TTC549 (cell line): ENCODE measurements around the gene GJB6.
"Not testable (repeated sequence)": the region's sequence is repeated elsewhere in the genome, so short reads cannot be mapped to it uniquely, and the experiment has no call there.

Source experiments
- FAIRE-seq: peaks from 2 replicates; lab custom pipeline; 2012; peaks lifted over from hg19 to GRCh38; lab: Jason Lieb, UNC

GJB6 gene

DNA sequence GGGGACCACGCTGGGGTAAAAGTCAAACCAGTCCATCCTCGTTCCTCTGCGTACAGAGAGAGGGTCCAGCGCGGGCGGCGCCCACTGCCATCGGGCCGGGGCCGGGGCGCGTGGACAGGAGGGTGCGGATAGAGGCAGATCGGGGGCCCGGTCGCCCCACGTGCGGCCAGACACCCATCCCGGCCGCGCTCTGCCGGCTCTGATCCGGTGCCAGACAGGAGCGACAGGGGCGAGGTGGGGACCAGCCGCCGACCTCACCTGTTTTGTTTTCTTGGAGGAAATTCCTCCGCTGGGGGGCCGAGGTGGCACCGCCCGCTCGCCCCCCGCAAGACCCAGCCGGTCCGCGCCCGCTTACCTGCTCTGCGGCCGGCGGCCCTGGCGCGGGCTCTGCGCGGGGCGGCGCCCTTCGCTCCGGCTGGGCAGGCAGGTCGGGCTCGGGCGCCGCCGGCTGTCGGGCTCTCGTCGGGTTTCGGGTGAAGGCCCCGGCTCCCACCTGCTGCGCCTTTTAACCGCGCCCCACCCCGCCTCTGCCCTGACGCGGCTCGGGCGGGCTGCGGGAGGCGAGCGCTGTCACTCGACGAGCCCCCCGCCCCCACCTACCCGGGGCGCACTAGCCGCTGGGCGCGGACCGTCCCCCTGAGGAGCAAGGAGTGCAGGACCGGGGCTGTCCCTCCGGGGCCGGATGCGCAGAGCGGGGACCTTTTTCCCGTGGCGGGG, at the start of gene GJB6:
Gene GJB6, minus strand, starts transcription at position 481 of the 717 bp plus-strand sequence. CDS start 8,839 bp downstream, outside the sequence.
- FAIRE-seq = no peak

DNA sequence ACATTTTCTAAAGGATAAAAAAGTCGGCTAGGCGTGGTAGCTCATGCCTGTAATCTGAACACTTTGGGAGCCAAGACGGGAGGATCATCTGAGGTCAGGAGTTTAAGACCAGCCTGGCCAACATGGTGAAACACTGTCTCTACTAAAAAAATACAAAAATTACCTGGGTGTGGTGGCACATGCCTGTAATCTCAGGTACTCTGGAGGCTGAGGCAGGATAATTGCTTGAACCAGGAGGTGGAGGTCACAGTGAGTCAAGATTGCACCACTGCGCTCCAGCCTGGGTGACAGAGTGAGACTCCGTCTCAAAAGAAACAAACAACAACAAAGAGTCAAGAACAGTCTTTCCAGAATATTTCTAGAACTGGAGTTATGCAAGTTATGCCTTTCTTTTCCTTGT, 44.8 kb upstream of the GJB6 start:
- not testable (repeated sequence) for FAIRE-seq

DNA sequence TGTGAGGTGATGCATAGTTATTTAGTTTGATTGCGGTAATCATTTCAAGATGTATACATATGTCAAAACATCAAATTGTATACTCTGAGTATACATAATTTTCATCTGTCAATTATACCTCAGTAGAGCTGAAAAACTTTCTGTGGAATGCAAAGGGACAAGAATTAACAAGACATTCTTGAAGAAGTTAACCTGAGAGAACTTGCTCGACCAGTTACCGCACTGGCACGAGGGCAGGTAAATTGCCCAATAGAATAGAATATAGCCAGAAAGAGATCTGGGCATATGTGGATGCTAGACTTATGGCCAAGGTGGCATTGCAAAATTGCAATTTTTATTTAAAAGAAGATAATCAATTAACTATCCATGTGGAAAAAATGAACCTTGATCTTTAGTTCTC, 42.3 kb upstream of the GJB6 start:
- FAIRE-seq = no peak

DNA sequence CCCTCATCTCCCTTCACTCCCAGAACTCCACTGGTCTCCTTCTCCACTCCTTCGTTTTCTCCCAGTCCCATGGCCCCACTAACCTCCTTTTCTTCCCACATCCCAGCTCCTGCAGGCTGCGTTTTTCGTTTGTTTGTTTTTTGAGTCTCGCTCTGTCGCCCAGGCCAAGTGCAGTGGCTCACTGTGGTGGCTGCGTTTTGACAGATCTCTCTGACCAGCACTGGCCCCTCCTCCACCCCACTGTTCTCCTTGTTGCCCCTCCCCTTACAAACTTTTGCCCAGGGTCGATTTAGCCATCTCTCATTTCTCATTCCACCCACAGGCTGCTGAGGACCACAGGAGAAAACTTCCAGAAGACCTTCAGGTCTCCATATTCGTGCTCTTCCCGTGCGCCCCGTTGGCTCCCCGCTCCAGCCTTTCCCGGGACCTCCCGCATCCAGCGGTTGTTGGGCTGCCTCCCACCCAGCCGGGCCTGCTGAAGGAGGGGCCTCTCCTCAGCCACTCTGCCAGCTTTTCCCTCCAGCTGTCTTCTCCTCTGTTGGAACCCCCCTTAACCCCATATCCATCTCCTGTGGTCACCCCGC, 40.6 kb upstream of the GJB6 start:
- no peak for FAIRE-seq

DNA sequence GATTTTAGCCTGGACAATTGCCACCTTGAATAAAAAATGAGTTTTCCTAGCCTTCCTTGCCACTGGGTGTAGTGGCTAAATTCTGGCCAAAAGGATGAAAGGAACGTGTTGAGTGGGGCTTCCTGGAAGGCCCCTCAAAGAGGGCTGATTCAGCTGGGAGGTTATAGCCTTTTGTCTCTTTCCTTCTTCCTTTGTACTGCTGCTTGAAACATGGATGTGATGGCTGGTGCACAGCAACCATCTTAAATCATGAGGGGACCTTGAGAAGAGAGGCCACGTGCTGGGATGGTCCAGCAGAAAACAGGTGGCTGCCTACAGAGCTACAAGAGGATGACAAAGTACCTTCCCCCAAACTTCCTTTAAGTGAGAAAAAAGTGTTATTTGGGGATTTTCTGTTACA, 40.0 kb upstream of the GJB6 start:
- no peak for FAIRE-seq

DNA sequence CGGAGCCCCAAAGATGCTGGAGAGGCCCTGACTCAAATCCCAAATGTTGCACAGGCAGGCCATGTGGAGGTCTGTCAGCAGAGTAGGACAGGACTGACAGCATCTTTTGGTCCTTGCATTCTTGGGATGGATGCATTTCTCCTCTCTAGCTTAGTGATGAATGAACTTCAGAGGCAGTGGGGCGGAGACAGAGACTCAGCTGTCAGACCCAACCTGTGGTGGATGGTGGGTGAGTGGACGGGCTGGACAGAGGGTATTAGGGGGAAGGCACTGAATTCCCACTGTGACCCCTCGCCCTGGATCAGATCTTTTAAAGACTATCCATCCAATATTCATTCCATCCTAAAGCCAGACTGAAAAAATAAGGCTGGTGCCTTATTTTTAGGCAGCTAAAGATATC, 39.3 kb upstream of the GJB6 start:
- no peak for FAIRE-seq

DNA sequence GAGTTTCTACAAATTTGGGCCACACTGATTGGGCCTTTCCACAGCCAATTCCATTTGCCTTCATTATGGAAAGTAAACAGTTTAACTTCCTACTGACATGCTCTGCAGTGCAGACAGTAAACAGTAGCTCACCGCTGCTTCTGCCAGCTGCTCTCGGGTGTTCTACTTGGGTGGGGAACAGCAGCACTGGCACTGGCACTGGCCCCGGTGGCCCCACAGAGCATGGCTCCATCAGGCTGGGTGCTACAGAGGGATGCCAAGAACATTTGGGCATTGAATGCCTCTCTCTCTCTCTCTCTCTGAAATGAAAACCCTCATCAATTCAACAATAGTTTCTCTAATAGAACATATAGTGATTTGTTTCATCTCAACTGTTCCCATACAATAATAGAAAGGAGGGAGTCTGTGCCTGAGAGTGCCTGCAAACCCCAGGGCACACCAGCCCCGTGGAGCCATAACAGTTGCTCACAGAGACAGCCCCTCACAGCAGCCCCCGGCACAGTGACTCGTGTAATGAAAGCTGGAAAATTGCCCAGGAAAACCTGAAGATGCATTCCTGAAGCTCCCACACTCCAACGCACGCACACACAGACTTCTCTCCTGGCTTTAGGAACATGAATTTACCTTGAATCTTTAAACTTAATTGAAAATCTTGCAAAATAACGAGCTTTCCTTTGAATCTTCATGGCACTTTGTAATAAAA, 38.2 kb upstream of the GJB6 start:
- FAIRE-seq = no peak

DNA sequence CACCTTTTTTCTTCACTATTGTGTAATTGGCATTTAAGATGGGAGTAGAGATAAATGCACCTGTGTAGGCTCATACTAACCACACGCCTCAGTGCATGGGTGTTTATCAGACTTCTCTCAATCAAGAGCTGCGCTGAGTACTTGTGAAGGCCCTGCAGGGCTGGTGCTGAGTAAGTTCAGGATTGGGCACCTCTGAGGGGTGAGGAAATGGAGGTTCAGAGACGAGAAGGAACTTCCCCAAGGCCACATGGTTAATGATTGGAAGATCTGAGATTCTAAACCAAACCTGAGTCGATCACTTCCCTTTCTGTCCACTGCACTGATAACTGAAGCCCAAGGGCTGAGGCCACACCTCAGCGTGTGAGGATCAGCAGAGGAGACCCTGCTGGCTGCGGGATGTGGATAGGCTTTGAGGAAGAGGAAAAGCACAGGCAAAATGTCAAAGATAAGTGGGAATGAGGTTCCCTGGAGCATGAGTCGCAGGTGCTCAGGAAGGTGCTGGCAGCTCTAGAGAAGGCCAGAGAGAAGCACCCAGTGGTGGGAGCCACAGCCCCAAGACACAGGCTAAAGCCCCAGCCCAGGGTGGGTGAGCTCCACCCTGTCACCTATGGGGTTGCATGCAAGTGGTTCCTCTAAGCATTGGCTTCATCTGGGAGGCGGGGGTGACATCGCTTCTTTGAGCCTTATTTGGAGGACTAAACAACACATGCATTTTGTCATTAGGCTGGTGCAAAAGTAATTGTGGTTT, 32.3 kb upstream of the GJB6 start:
- FAIRE-seq = no peak

DNA sequence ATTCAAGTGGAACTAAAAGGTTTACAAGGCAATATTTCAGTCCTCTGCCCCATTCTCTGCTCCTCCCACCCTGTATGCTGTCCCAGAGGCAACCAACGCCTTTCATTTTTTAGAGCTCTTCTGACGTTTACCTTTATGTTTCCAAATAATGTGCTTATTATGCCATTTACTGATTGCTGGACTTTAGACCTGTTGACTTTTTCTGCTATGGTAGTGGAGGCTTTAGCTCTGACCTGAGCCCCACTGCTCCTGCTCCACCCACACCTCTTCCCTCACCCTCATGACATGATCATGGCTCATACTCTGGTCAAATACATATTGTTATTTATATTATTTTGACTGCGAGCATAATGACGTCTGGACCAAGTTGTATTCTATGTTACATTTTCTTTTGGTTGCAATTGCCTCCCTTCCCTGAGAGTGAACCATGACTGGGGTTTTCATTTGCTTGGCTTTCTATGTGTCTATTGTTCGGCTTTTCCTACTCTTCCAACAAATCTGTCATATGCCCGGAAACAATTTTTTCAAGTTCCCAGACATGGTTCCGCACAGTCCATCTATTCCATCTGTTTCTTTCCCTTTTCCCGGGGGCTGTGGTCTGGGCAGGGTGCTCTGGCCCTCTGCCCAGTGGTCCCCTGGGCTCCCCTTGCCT, 31.4 kb upstream of the GJB6 start:
- FAIRE-seq = no peak

DNA sequence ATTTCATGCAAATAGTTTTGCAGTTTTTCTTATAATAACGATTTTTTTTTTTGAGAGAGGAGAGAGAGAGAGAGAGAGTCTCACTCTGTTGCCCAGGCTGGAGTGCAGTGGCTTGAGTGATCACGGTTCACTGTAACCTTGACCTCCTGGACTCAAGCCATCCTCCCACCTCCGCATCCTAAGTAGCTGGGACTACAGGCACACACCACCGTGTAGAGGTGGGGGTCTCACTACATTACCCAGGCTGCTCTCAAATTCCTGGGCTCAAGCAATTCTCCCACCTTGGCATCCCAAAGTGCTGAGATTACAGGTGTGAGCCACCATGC, 26.8 kb upstream of the GJB6 start:
- no peak for FAIRE-seq

DNA sequence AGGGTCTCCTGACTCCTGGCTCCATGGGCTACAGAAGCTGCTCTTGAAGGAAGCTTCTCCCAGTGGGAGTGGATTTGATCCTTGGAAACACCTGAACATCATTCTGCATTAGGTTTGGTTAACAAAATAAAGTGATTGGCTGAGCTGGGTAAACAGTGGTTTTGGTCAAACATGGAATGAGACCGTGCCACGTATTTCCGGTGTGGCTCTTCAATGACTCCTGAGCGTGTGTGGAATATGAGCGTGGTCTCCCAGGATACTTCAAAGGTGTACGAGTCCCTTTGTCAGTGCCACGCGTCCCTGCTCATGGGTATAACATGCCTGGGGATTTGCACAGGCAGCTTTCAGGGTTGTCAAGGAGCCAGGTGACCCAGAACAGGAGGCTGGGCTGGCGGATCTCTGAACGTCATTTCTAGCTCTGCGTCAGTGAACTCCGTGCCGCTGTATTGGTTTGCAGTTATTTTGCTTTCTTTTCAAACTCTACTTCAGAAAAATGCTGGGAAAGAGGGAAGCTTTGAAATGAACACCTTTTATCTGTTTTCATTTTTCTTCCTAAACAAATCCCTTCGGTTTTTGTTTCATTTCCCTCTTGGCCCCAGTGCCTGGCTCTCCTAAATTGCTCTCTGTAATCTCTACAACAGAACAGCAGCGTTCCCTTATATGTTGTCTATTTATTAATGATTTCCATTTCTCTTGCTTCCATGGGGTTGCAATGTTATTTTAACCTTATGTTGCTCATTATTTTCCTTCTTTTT, 26.3 kb upstream of the GJB6 start:
- no peak for FAIRE-seq

DNA sequence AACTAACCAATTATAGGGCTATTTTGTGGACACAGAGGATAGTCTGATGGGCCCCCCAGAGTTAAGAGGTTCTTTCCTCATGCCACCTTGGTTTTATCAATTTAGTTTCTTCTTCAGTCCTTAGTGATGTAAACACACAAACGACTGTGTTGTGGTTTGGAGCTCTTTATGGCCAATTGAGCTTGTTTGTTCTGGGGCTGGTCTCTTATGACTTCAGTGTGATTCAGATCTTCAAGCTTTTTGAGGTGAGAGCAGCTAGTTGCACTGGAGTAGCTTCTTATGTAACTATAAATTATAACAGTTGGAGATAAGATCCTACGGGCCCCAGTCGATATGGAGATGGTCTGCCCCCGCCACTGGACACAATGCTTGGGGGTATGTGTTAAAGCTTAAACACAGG, 22.0 kb upstream of the GJB6 start:
- no peak for FAIRE-seq

DNA sequence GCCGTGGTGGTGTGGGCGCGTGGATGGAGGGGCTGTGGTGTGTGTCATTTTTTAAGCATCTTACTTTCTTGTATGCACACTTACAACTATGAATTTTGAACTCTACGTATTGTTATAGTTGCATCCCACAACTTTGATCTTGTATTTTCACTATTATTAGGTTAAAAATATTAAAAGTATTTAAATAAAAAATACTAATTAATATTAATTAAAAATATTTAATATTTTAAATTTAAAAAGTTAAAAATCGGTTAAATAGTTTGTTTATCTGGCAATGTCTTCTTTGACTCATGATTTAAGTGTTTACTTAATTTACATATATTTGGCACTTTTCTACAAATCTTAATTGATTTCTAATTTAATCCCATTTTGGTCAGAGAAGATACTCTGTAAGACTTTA, 17.8 kb upstream of the GJB6 start:
- peak; percentile 3 for FAIRE-seq

DNA sequence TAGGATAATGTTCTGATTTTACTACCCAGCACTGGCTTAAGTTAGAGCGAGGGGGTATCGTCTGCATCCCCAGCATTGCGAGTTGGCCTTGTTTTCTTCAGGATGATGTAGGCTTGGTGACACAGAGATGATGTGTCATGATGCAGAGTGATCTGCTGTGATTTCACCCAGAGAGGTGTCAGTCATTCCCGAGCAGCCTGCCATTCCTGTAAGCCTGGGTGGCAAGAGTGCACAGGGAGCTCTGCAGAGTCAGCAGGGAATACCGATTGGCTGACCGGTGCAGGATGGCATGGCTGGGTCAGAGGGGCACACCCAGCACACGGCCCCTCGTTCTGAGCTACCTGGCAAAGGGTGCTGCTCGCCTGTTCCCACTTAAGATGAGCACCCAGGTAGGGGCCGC, 15.8 kb upstream of the GJB6 start:
- no peak for FAIRE-seq

DNA sequence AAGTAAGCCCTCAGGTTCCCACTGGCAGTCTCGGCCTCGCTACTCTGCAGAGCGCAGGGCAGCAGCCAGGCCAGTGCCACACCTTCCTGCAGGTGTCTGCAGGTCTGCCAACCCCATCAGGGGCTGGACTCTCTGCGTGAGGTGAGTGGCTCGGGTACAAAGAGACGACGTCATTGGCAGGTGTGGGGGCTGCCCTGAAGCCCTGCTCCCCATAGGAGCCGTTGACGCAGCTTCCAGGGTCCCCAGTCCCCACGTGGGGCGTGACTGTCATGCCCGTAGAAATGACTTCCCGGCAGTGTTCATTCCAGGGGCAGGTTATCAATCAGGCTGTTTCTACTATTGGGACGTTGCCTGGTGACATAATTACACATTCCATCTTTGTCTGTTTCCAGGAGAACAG, 15.3 kb upstream of the GJB6 start:
- FAIRE-seq = no peak

DNA sequence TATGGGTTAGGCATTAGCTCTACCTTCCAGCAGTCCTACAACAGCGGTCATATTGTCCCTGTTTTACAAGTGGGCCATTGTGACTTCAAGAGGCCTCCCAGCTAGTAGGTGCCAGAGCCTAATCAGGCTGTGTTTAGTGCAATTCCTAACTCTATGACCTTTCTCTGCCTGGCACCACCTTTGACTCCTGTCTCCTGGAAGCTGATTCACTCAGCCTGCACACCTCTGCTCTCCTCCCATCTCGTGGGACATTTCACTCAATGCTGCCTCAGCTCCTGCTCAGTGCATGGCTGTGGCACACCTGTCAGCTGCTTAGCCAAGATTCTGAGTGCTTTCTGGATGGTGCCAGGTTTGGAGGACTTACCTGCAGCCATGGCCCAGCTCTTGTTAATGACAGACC, 9.5 kb upstream of the GJB6 start:
- no peak for FAIRE-seq

DNA sequence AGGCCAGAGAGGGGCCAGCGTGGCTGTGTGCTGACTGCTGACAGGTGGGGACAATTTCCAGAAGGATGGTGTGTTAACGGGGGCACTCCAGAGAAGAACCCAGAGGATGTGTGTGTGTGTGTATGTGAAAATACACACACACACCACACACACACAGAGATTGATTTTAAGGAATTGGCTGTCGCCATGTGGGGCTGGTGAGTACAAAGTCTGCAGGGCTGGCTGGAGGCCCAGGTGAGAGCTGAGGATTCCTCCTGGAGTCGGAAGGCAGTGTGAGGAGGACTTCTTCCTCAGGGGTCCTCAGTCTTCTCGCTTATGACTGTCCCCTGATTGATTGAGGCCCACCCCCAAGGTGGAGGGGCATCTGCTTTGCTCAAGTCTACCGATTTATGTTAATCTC, 7.6 kb upstream of the GJB6 start:
- FAIRE-seq = no peak

DNA sequence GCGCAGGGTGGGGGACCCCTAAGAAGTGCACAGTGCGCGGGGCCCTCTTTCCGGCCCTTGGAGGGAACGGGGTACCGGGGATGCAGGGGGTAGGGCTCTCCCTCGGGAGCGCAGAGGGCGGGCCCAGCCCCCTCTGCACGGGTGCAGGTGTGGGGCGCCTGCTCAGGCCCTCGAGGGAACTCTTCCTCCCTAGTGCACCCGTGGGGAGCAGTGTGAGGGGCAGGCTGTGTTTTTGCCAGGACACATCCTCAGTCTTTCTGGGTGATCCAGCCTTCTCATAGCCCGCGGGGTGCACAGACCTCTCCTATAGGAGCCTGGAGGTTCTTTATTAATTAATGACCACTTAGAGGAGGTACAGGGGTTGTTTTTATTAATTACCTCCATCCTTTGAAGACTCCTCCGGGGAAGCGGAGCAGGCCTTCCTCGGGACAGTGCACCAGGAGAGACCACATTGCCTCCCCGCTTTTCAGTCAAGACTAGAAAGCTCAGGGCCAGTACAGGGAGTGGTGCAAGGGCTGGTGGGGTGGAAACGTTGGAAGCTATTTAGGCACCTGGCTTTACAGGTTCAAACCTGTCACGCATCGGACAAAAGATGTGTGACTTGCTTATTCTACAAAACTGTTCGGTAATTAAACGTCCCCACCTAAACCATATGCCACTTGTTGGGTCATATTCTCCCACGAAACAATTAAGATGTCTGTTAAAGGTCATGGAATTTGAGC, 598 bp upstream of the GJB6 start:
- no peak for FAIRE-seq

DNA sequence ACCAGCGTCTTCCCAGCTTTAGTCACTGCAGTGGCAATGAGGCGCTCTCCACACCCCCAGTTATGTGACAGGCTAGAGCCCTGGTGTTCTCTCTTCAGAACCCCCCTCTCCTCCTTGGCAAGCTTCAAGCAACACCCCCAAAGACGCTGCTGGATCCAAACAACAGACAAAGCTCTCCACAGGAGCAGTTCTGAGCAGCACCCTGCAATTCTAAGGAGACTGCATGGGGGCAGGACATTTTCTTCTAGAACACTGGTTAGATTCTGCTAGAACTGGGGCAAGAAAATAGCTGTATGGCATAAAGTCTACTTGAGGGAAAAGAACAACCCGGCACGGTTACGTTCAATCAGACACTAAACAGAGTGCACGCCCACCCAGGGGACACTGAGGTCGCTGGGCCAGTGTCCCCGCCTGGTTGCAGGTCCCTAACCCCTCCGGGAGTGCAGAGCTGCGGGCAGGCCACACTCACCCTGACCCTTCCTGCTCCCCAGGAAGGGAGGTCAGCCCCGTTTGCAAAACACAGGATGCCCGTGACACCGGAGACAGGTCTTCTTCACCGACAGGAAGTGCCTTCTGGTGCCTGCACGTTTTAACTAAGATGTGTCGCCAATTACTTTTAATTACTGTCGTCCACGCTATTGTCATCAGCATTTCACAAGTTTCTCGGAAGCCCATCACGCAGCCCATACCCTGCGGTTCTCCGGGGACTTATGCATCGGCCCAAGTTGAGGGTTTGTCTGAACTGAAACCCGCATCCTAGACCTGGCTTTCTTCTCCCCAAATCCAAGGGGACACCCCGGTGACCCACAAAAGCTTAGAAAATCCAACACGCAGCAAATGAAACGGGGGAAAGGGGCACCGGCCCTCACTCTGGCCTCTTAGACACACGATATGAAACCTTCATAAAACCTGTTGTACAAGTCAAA, 943 bp downstream of the GJB6 start:
- FAIRE-seq = no peak

DNA sequence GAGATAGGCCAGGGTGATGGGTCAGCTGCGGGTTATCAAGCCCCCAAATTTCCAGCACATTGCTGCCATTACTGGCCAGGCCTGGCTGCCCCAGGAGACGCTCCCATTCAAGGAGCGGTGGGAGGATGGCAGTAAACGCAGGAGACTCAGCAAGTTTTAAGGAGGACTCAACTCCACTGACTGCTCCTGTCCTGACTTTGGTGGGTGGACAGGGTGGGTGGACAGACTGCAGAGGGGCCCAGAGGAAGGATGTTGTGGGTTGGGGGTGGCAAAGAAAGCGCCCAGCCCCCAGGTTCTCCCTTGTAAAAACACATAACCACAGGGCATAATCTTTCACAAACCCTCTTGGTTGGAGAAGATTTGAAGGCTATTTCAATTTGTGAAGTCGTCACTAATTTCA, 4.4 kb downstream of the GJB6 start:
- no peak for FAIRE-seq
